NCI-H2081 (cell line): ENCODE results near the gene MSMP.

ENCODE experiments used
- DNase-seq, 2 experiments: peaks; one replicate each; lab custom pipeline; 2025; lab: John Stamatoyannopoulos, UW

MSMP gene

GRCh38 chr9:35743880-35744518, 10.1 kb downstream of the MSMP start:
- no peak for DNase-seq

DNA sequence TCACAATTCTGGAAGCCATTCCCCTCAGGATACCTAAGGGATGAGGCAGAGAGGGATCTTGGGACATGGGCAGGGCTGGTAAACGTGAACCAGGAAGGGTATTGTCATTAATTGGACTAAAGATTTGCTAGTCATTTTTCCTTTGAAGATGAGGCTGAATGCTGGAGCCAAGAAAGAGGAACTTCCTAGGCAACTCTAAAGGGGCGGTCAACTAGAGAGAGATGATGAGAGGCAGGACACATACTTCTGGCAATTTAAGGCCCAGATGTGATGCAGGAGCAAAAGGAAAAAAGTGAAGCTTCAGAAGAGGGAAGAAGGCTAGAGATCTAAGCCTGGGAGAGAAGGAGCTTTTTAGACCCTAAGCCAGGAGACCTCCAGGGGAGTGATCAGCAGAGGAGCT, 10.6 kb downstream of the MSMP start:
- DNase-seq, result no peak

- DNase-seq, result no peak
Measured at GRCh38 chr9:35741740-35742139, 12.3 kb downstream of the MSMP start.

DNA sequence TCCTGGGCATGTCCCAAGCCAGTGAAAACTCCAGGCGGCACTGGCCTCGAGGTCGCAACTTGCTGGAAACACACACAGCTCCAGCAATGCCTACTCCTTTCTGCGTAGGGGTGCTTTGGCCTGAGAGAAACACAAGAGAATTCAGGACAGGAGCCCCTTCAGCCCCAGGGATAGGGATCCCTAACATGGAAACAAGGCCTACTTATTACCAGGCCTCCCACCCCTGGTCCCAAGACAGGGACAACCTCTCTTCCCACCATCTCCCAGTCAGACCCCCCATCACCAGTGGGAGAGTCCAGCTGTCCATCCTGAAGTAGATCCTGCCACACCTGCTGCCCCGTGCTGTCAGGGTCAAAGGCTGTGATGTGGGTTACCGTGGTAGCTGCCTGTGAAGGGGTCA, 13.8 kb downstream of the MSMP start:
- no peak for DNase-seq

- no peak for DNase-seq
Measured at GRCh38 chr9:35738924-35739323, 15.2 kb downstream of the MSMP start.

DNA sequence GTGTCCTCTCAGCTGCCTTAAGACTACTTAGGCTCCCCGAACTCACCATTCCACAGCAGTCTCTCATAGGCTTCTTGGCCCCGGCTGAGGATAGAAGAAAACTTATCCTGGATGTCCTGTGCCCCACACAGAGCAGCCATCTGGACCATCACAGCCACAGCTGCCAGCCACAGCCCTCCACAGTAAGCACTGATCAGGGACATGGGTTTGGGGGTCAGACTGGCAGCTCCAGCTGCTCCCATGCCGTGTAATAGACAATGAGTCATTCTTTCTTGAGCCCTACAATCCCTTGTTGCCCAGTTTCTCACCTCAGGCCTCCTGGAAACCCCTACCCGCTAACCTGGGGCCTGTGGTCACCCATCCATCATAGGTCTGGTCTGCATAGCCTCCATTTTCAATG, 15.9 kb downstream of the MSMP start:
- DNase-seq, result no peak

- DNase-seq, result no peak
Measured at GRCh38 chr9:35737143-35737542, 16.9 kb downstream of the MSMP start.

DNA sequence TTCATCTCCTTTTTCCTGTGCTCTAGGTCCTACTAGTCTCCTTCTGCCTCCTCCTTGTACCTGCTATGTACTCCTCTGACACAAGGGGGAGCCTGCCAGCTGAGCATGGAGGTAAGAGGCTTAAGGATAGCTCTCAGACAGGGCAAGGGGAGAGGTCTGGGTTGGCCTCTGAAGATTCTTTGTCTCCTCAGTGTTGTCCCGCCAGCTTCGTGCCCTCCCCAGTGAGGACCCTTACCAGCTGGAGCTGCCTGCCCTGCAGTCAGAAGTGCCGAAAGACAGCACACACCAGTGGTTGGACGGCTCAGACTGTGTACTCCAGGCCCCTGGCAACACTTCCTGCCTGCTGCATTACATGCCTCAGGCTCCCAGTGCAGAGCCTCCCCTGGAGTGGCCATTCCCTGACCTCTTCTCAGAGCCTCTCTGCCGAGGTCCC, 17.9 kb downstream of the MSMP start:
- peak; percentile 71 to 74 for DNase-seq

DNA sequence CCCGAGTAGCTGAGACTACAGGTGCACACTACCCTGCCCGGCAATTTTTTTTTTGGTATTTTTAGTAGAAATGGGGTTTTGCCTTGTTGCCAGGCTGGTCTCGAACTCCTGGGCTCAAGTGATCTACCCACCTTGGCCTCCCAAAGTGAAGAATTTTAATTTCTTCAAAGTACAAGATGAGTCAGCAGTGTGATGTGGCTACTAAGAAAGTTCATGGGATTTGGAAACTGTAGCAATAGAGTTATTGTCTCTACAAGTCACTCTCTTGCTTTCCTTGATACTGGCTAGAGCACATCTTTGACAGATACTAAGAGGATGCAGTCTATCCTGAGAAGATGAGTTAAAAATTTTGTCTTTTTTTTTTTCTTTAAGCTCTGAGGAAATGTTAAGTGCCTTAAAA, 20.0 kb downstream of the MSMP start:
- no peak for DNase-seq

GRCh38 chr9:35732800-35733541, 21.1 kb downstream of the MSMP start:
- DNase-seq, result peak in 1 of 2 experiments; percentile 67

GRCh38 chr9:35732185-35732799, 21.8 kb downstream of the MSMP start, which contains the start of the genes CREB3 and TLN1:
Gene CREB3 (plus strand): TSS chr9:35732666. CDS start chr9:35732773, 107 bp downstream.
Gene TLN1 (minus strand): TSS chr9:35732195. CDS start chr9:35725694, 6,501 bp downstream.
- DNase-seq, result peak; percentile 99

- DNase-seq, result peak; percentile 8 to 46
Measured at GRCh38 chr9:35731415-35732184, 22.5 kb downstream of the MSMP start.

GRCh38 chr9:35730486-35730854, 23.6 kb downstream of the MSMP start:
- no peak for DNase-seq

DNA sequence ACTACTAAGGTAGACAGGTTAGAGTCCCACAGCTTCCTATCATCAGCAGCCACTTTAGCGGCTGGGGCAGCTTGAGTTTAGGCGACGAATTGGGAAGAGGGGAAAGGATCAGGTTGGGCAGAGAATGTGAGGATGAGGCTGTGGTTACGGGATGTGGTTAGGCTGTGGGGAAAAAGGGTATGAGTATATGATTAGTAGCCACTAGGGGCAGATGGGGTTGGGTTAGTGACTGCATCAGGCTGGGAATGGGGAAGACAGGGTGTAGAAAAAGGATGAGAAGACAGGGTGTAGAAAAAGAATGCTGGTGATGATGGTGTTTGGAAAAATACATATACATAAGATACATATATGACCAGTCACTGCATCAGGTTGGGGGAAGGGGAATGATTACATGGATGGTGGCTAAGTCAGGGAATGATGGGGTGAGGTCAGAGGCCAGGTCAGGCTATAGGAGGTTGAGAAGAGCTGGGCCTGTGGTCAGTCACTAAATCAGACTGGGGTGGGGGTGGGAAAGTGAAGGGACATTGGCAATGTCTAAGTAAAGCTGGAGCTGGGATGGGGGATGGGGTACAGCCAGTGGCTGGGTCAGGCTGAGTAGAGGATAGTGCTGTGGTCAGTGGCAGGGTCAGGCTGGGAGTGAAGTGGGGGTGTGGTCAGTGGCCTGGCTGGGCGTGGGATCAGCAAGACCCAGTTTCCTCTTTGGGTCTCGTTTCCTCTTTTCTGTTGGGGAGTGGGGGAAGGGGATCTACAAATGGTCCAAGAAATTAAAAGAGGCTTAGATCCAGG, 24.2 kb downstream of the MSMP start:
- DNase-seq, result peak; percentile 24 to 39

- DNase-seq, result no peak
Measured at GRCh38 chr9:35729101-35729500, 25.0 kb downstream of the MSMP start.

- DNase-seq, result no peak
Measured at GRCh38 chr9:35728041-35728971, 25.8 kb downstream of the MSMP start.

GRCh38 chr9:35727676-35728040, 26.4 kb downstream of the MSMP start:
- DNase-seq, result no peak

- DNase-seq, result peak in 1 of 2 experiments; percentile 26
Measured at GRCh38 chr9:35726931-35727330, 27.1 kb downstream of the MSMP start.

DNA sequence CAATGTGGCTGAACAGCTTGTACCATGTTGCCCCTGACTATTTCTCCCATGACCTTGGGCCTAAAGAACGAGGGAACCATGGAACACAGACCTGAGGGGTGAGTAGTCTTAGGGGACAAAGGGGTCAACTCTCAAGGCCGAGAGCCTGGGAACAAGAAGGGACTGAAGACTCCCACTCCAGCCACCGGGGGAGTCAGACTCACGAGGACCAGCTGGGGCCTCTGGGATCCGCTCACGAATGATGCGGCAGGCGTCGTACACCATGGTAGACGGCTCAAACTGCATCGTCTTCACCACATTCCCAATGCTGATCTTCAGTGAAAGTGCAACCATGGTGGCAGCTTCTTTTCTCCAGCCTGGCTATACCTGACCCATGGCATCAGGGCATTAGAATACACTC, 28.7 kb downstream of the MSMP start:
- no peak for DNase-seq

DNA sequence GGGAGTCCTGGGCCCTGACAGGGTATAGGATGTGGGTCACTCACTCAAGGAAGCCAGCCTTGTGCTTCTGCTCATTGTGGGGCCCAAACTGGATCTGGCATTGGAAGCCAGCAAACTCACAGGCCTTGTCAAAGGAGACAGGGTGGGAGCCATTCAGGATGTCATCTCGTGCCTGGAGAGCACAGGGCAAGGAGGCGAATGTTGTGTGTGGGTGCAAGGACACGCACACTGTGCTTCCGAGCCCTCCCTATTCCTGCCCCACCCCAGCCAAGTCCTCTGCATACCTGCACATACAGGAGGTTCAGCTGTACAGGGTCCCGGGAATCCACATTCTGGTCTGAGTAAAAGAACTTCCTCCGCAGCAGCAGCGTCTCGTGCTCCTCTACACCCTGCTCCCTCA, 30.2 kb downstream of the MSMP start:
- no peak for DNase-seq
